PC-3 (cell line): ENCODE data around the gene DHRS2. TPM values are rescaled to one million over a fixed set of nuclear protein-coding genes. Genes with fewer than 3 reads are reported as not detected.

Experiments
- ATAC-seq: fragments of 200-7000 bp; cut with Tn5 transposase; 2 replicates; pipeline ENCODE4 v1.9.1; 2020; ENCODE audit warnings: mild to moderate bottlenecking, moderate library complexity
- BruUV-seq: library from RNA; stranded (reverse); fragments of 400-500 nt; replicated peaks from 2 replicates; lab custom pipeline; 2021; lab: Mats Ljungman, UMichigan
- CTCF ChIA-PET: fragments of 300-600 bp; sonication (Branson Sonifier 250); formaldehyde crosslinking; loops from one replicate; lab custom pipeline; 2022; ENCODE audit warnings: antibody characterized with exemption; lab: Charles Lee
- POLR2A ChIA-PET: fragments of 300-600 bp; sonication (Branson Sonifier 250); formaldehyde crosslinking; loops from one replicate; lab custom pipeline; 2022; ENCODE audit warnings: antibody characterized with exemption; ENCODE audit not compliant: unreplicated experiment; lab: Charles Lee
- DNase-seq: peaks from one replicate; pipeline ENCODE4 v3.0.0-alpha.2; 2015
- H2AFZ ChIP-seq: fragments of 300-600 bp; sonication (generic); 2 replicates; pipeline ENCODE4 v1.6.0; 2016; ENCODE audit warnings: antibody characterized with exemption, low read length
- H3F3A ChIP-seq: fragments of 300-600 bp; sonication (generic); one replicate; pipeline ENCODE4 v1.6.0; 2017; ENCODE audit warnings: antibody characterized with exemption, low read length, control low read depth, mild to moderate bottlenecking; ENCODE audit not compliant: unreplicated experiment
- H3K27ac ChIP-seq: fragments of 300-600 bp; sonication (generic); 2 replicates; pipeline ENCODE4 v1.5.1; 2016; ENCODE audit warnings: mild to moderate bottlenecking, low read length
- H3K27me3 ChIP-seq: fragments of 300-600 bp; sonication (generic); 2 replicates; pipeline ENCODE4 v1.6.1; 2016; ENCODE audit warnings: low read length, mixed read lengths
- H3K36me3 ChIP-seq: fragments of 300-600 bp; sonication (generic); 2 replicates; pipeline ENCODE4 v1.6.1; 2016; ENCODE audit warnings: low read depth, mixed run types, low read length, mixed read lengths
- H3K4me1 ChIP-seq: fragments of 300-600 bp; sonication (generic); 2 replicates; pipeline ENCODE4 v1.5.1; 2016; ENCODE audit warnings: low read length; ENCODE audit not compliant: insufficient read depth
- H3K4me2 ChIP-seq: fragments of 300-600 bp; sonication (generic); 2 replicates; pipeline ENCODE4 v1.6.0; 2016; ENCODE audit warnings: low read length
- H3K4me3 ChIP-seq: fragments of 300-600 bp; sonication (generic); 2 replicates; pipeline ENCODE4 v1.5.1; 2016; ENCODE audit warnings: mild to moderate bottlenecking, low read length, mixed read lengths
- H3K79me2 ChIP-seq: fragments of 300-600 bp; sonication (generic); 2 replicates; pipeline ENCODE4 v1.6.1; 2017; ENCODE audit warnings: low read length, mixed read lengths
- H3K9ac ChIP-seq: fragments of 300-600 bp; sonication (generic); 2 replicates; pipeline ENCODE4 v1.6.0; 2016; ENCODE audit warnings: mild to moderate bottlenecking, low read length
- H3K9me2 ChIP-seq: fragments of 300-600 bp; sonication (generic); replicated peaks from 2 replicates; pipeline ENCODE4 v1.6.1; 2016; ENCODE audit warnings: mixed run types, low read length, mixed read lengths
- H3K9me3 ChIP-seq: fragments of 300-600 bp; sonication (generic); 2 replicates; pipeline ENCODE4 v1.6.1; 2016; ENCODE audit warnings: low read length, mixed read lengths
- H4K20me1 ChIP-seq: fragments of 300-600 bp; sonication (generic); 2 replicates; pipeline ENCODE4 v1.6.1; 2016; ENCODE audit warnings: low read length, mixed read lengths
- CTCF ChIP-seq: fragments of 300-600 bp; sonication (generic); conservative IDR thresholded peaks from 2 replicates; pipeline ENCODE4 v1.5.1; 2017; ENCODE audit warnings: antibody characterized with exemption, low read depth, mild to moderate bottlenecking, low read length
- EZH2 ChIP-seq: fragments of 300-600 bp; sonication (generic); IDR thresholded peaks from one replicate; pipeline ENCODE4 v1.6.1; 2017; ENCODE audit warnings: antibody characterized with exemption, mild to moderate bottlenecking, low read length; ENCODE audit not compliant: unreplicated experiment
- EZH2phosphoT487 ChIP-seq: fragments of 300-600 bp; sonication (generic); IDR thresholded peaks from 2 replicates; pipeline ENCODE4 v1.6.1; 2018; ENCODE audit warnings: mild to moderate bottlenecking, antibody characterized with exemption, low read length, borderline replicate concordance
- intact Hi-C: fragments of 100-400 bp; cut with micrococcal nuclease; formaldehyde crosslinking; loops from 2 replicates; pipeline ENCODE4 v1.9.0; 2023
- total RNA-seq: library from RNA; depleted of rRNA; stranded (reverse); fragments of >200 nt; gene quantifications from 2 replicates; pipeline ENCODE4 v1.2.3, GENCODE V29; 2014; rRNA removed

Gene DHRS2
- total RNA-seq, 1 experiment from 2014 or later: 40.9 TPM

GRCh38 chr14:23694085-23694948, 58.2 kb downstream of the DHRS2 start:
- ATAC-seq (no peak), DNase-seq (no peak)
- Histone ChIP-seq H3K4me1 (no peaks in the 10 kb centered on the region), H3K36me3 (no peaks in the 10 kb centered on the region), H3K27me3 (peaks cover 54% of the 10 kb centered on the region), H3K9me3 (no peaks in the 10 kb centered on the region), H3K27ac (no peak overlapping the region), H4K20me1 (no peaks in the 10 kb centered on the region), H3K4me3 (no peak overlapping the region), H2AFZ (no peak overlapping the region), H3K79me2 (no peaks in the 10 kb centered on the region), H3K9me2 (no peaks in the 10 kb centered on the region), H3K9ac (no peak overlapping the region), H3F3A (no peaks in the 10 kb centered on the region), H3K4me2 (no peak overlapping the region)
- ChIA-PET CTCF (interaction anchor here (0.6 kb wide), 1 partner anchor 63 kb away, joined by 3 read pairs; no protein-coding TSS in a partner anchor), POLR2A (interaction anchor here (0.6 kb wide), 1 partner anchor 22 kb away, joined by 4 read pairs; no protein-coding TSS in a partner anchor)
- TF ChIP-seq CTCF: no peak
- no peak for TF ChIP-seq EZH2
- TF ChIP-seq EZH2phosphoT487: no peak
- no TSS peak for BruUV-seq
- intact Hi-C loops: no loop called here

Other genes with a start within 250 kb of the DHRS2 start
- gene MYH6, start 228.1 kb upstream of the DHRS2 start, total RNA-seq: not detected in 2 replicates
- gene MYH7, start 200.7 kb upstream of the DHRS2 start, total RNA-seq: not detected in 2 replicates
- 57.6 and 77.3 TPM in 2 replicates for gene NGDN, start 166.7 kb upstream of the DHRS2 start, total RNA-seq
- 0.55 and 1.4 TPM in 2 replicates for gene ZFHX2, start 84.6 kb upstream of the DHRS2 start, total RNA-seq
- gene THTPA, start 80.1 kb upstream of the DHRS2 start, total RNA-seq: 13.0 and 27.2 TPM in 2 replicates
- gene AP1G2, start 68.6 kb upstream of the DHRS2 start, total RNA-seq: 69.7 and 71.7 TPM in 2 replicates
- not detected in 2 replicates for gene JPH4, start 57.6 kb upstream of the DHRS2 start, total RNA-seq